ENCODE data around the gene TMX2.

- TF ChIP-seq NFIC (IDR thresholded peaks at IDR 0.05) (no peak), EP300 (IDR thresholded peaks at IDR 0.05; ENCODE audit: borderline replicate concordance) (no peak), ZBTB7A (IDR thresholded peaks at IDR 0.05; ENCODE audit: low read depth) (no peak), TAF1 (IDR thresholded peaks at IDR 0.05; ENCODE audit: low read depth) (no peak), CEBPB (IDR thresholded peaks at IDR 0.05) (no peak), MAX (IDR thresholded peaks at IDR 0.05) (no peak), RAD21 (IDR thresholded peaks at IDR 0.05; ENCODE audit: low read depth) (no peak), YY1 (IDR thresholded peaks at IDR 0.05; ENCODE audit: low read depth) (no peak)
These were observed 75.7 kb downstream of the TMX2 start for GRCh38 chr11:57787920-57788702.

All from Ishikawa (cell line).